ENCODE results near the gene PZP.

DNA sequence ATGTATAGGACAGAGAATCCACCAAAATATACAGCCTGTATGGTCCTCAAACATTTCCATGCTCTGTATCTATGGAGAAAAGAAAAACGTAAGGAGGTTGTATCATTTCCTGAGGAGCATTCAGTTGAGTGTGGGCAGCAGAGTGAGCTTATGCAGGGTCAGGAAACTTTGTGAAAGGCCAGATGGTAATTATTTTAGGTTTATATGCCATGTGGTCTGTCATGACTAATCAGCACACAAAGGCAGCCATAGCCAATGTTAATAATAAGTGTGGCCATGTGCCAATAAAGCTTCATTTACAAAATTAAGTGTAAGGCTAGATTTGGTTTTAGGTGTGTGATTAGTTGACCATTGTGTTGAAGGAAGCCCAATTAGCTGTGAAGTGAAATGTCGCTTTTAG is 59.3 kb downstream of the PZP start:
- TF ChIP-seq POLR2A (IDR thresholded peaks at IDR 0.05; ENCODE audit: low read depth, low read length): no peak
- TF ChIP-seq POLR2AphosphoS5 (IDR thresholded peaks at IDR 0.05; ENCODE audit: low read depth, low read length): no peak
- TF ChIP-seq TAF1 (IDR thresholded peaks at IDR 0.05; ENCODE audit: borderline replicate concordance, low read depth, low read length): no peak

Measured in GM12892 (cell line).